HS-27A (cell line): Measurements from ENCODE around the gene OR8B8.
"Not testable (repeated sequence)": the region's sequence is repeated elsewhere in the genome, so short reads cannot be mapped to it uniquely, and the experiment has no call there.

Experiments
- DNase-seq: peaks from one replicate; pipeline ENCODE4 v3.0.0-alpha.2; 2012; ENCODE audit warnings: low read depth, missing footprints

The OR8B8 gene, protein sequence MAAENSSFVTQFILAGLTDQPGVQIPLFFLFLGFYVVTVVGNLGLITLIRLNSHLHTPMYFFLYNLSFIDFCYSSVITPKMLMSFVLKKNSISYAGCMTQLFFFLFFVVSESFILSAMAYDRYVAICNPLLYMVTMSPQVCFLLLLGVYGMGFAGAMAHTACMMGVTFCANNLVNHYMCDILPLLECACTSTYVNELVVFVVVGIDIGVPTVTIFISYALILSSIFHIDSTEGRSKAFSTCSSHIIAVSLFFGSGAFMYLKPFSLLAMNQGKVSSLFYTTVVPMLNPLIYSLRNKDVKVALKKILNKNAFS

GRCh38 chr11:124445646-124446150 lies at the start of gene OR8B8:
OR8B8 (minus strand) TSS chr11:124445696; CDS start chr11:124441085, 4,611 bp downstream.
- DNase-seq, result no peak

- no peak for DNase-seq
Measured at GRCh38 chr11:124493016-124493655, 47.6 kb upstream of the OR8B8 start.

GRCh38 chr11:124483422-124483821 lies 37.9 kb upstream of the OR8B8 start:
- DNase-seq, result no peak

- no peak for DNase-seq
Measured at GRCh38 chr11:124482362-124483147, 37.1 kb upstream of the OR8B8 start.

GRCh38 chr11:124481365-124482323 lies 36.1 kb upstream of the OR8B8 start:
- no peak for DNase-seq

GRCh38 chr11:124479561-124479960 lies 34.1 kb upstream of the OR8B8 start:
- no peak for DNase-seq

DNA sequence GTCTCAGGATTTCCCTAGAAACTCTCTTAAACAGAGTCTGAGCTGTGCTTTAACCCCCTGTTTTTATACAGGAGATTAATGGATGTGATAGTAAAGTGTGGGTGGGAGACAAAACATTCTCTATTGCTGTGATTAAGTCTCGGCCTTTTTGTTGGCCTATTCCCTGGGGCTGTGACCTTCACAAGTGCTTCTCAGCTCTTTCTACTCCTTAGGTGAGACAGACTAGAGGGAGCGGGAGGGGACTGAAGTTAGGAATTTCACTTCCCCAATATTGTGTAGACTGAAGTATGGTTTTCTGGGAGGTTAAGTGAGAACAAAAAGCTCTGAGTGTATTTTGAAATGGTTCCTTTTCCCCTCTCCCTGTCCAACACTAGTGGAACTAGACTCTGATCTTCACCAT lies 29.8 kb upstream of the OR8B8 start:
- no peak for DNase-seq

GRCh38 chr11:124474779-124475178 lies 29.3 kb upstream of the OR8B8 start:
- DNase-seq, result no peak

DNA sequence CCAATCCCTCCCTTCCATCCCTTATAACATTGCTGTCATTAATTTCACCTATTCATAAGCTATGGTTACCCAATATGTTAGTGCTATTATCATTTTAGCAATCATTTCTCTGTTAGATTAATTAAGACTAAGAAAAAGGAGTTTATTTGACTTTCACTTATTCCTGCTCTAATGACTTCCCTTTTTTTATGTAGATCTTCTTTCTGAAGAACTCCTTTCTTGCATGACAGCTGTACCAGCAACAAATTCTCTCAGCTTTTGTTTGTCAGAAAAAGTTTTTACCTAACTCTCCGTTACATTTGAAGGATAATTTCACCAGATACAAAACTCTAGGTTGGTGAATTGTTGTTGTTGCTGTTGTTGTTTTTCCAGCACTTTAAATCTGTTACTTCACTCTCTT lies 28.6 kb upstream of the OR8B8 start:
- no peak for DNase-seq

GRCh38 chr11:124473476-124473875 lies 28.0 kb upstream of the OR8B8 start:
- no peak for DNase-seq

GRCh38 chr11:124470561-124471227 lies 25.2 kb upstream of the OR8B8 start:
- DNase-seq, result no peak

DNA sequence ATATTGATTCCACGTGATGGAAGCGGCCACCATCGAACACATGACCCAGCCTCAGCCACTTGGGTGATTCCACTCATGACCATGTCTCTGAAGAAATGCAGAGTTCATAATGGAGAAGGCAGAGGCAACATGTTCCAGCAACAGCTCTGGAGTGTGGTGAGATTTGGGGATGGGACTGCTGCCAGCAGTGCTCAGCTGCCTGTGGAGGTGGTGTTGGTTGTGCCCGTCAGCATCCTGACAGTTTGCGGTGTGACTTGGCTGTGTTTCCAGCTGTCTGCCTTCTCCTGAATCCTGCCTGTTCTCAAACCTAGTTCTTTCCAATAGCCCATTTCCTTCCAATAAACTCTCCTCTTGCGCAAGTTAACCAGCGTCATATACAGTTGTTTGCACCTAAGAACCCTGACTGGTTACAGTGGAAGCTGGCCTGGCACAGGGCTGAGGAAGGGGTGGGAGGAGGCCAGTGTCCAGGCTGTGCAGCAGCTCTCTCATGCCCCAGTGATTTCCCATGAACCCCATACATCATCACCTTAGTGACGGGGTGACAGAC lies 22.0 kb upstream of the OR8B8 start:
- DNase-seq, result no peak

DNA sequence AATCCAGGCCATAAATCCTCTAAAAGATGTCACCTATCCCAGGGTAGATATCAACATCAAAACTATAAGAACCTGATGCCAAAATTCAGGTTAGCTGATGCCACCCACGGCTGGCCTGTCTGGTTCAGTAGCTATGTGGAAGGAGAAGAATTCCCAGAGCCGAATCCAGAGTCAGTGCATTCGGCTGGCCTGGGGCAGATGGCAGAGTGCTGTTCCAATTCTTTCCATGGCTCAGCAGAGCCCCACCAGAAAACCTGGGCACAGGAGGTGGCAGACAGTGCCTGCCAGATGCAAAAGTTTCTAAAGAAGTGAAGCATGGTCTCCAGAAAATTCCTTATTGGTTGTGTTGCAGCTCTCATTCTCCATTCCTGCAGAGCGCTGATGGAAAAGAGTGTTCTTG lies 19.9 kb upstream of the OR8B8 start:
- DNase-seq, result no peak

DNA sequence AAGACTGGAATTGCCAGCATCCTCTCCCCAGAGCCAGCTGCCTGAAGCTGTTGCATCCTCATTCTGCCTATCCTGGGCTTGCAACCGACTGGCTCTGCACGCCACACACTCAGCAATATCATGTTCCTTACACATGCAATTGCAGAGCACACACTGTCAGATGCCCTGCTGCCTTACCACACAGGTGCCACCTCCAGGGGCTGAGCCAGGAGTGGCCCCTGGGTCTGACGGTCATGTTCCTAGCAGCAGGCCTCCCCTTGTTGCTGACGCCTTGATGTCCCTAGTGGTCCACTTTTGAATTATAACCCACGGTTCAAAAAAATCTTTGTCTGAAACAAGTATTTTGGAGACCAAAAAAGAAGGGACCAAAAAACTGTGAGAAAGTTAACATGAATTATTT lies 18.5 kb upstream of the OR8B8 start:
- no peak for DNase-seq

GRCh38 chr11:124463324-124463723 lies 17.8 kb upstream of the OR8B8 start:
- no peak for DNase-seq

DNA sequence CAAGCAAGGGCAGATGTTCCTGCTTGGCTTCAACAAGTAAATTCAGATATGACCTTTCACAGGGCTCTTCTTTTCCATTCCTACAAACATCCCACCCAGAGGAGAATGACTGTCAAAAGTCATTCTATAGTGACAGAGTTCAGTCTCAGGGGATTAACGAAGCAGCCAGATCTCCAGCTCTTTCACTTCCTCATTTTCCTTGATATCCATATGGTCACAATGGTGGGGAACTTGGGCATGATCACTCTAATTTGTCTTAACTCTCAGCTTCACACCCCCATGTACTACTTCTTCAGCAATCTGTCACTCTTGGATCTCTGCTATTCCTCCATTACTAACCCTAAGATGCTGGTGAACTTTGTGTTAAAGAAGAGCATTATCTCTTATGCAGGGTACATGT lies 15.0 kb upstream of the OR8B8 start:
- no peak for DNase-seq

- DNase-seq, result not testable (repeated sequence)
Measured at GRCh38 chr11:124459379-124459778, 13.9 kb upstream of the OR8B8 start.

- no peak for DNase-seq
Measured at GRCh38 chr11:124454552-124454951, 9.1 kb upstream of the OR8B8 start.

GRCh38 chr11:124446916-124447315 lies 1.4 kb upstream of the OR8B8 start:
- DNase-seq, result no peak

DNA sequence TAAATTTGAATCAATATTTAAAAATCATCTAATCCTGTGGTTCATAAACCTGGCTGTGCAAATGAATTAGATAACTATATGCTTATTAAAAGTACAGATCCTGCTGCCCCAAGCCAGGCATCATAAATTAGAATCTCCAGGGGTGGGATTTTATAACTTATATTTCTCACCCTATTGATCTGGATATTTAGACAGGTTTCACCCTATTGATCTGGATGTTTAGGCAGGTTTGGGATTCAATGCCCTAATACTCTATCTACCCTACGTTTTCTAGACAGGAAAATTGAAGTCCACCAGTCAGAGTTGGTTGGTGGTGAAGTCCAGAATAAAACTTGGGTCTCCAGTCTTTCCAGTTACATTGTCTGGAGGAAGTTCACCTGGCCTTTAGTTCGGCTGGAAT lies 2.6 kb downstream of the OR8B8 start:
- DNase-seq, result no peak

DNA sequence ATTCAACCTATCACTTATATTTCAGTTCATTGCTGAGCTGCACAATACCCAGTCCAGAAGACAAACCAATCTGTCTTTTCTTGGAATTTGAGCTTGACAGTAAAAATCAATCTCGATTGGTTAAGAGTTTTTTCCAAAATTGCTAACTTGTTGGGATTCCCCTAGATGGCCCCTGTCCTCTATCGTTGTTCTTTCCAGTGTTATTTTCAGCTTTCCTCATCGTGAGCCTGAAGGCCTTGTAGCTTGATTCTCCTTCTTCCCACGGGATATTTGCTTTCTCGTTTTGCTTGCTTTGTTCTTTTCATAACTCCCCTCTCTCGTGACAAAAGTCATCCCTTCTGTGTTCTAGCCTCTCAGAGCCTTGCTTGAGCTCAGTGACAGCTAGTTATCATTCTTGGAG lies 3.1 kb downstream of the OR8B8 start:
- no peak for DNase-seq
